Esophagus squamous epithelium (tissue), 5 donors: ENCODE data around the gene HMGCL. TPM values are rescaled to one million over a fixed set of nuclear protein-coding genes. Genes with fewer than 3 reads are reported as not detected.

Experiments
- DNase-seq: peaks from one replicate; lab custom pipeline; 2025; lab: John Stamatoyannopoulos, UW
- H3K27ac ChIP-seq, 4 donors: fragments of 200-600 bp; sonication (generic); one replicate each; pipeline ENCODE4 v1.5.1; 2016 to 2019; ENCODE audit warnings: mild to moderate bottlenecking in 1 of 4
- H3K27me3 ChIP-seq, 4 donors: fragments of 200-600 bp; sonication (generic); 1 replicate in 3 of 4; 2 replicates in 1 of 4; pipeline versions ENCODE4 v1.5.1 to v1.6.0; 2017 to 2021; ENCODE audit warnings: antibody characterized with exemption in 1 of 4
- H3K36me3 ChIP-seq, 3 donors: fragments of 200-600 bp; sonication (generic); one replicate each; pipeline ENCODE4 v1.5.1; 2016 to 2019
- H3K4me1 ChIP-seq, 3 donors: fragments of 200-600 bp; sonication (generic); one replicate each; pipeline ENCODE4 v1.5.1; 2017 to 2019
- H3K4me3 ChIP-seq, 4 donors: fragments of 200-600 bp; sonication (generic); 1 replicate in 3 of 4; 2 replicates in 1 of 4; pipeline ENCODE4 v1.5.1; 2016 to 2019; ENCODE audit warnings: mild to moderate bottlenecking in 2 of 4, moderate library complexity in 1 of 4
- H3K9me3 ChIP-seq, 3 donors: fragments of 200-600 bp; sonication (generic); one replicate each; pipeline ENCODE4 v1.5.1; 2016 to 2019
- POLR2A ChIP-seq, 4 donors: fragments of 450-650 bp; IDR thresholded peaks; one replicate each; pipeline ENCODE4 v1.6.1; 2017; ENCODE audit warnings: antibody characterized with exemption in 4 of 4, mild to moderate bottlenecking in 4 of 4, moderate library complexity in 3 of 4
- WGBS, 2 donors: methylation state at CpG; one replicate each; pipeline ENCODE4 v1.1.5; 2018; 5-methylcytosine and 5-hydroxymethylcytosine counted together
- intact Hi-C: fragments of 100-400 bp; cut with DNase I; formaldehyde crosslinking; loops from one replicate; pipeline ENCODE4 v1.15.0; 2022
- total RNA-seq, 4 donors: library from RNA; depleted of rRNA; stranded (reverse); fragments of >200 nt; gene quantifications; one replicate each; pipeline ENCODE4 v1.1.0, GENCODE V29; 2016
- TF ChIP-seq, protein P1 (sequence below), 6 experiments: fragments of 450-650 bp in 4 of 6; fragments of 200-600 bp in 2 of 6; sonication (generic) in 2 of 6; IDR thresholded peaks; one replicate each; pipeline ENCODE4 v1.5.1; 2016 to 2019; ENCODE audit warnings: antibody characterized with exemption in 6 of 6, mild to moderate bottlenecking in 4 of 6, moderate library complexity in 4 of 6
- donor health status: DM: yes; HTN: yes; CAD: no.

HMGCL gene
- total RNA-seq: 10 to 100 TPM; 14.3 to 38.9 (median 26.6) TPM

GRCh38 chr1:23825076-23825761, at the start of gene HMGCL:
HMGCL (minus strand) TSS chr1:23825429; CDS start chr1:23825415, 14 bp downstream.
- TF ChIP-seq, protein P1, sequence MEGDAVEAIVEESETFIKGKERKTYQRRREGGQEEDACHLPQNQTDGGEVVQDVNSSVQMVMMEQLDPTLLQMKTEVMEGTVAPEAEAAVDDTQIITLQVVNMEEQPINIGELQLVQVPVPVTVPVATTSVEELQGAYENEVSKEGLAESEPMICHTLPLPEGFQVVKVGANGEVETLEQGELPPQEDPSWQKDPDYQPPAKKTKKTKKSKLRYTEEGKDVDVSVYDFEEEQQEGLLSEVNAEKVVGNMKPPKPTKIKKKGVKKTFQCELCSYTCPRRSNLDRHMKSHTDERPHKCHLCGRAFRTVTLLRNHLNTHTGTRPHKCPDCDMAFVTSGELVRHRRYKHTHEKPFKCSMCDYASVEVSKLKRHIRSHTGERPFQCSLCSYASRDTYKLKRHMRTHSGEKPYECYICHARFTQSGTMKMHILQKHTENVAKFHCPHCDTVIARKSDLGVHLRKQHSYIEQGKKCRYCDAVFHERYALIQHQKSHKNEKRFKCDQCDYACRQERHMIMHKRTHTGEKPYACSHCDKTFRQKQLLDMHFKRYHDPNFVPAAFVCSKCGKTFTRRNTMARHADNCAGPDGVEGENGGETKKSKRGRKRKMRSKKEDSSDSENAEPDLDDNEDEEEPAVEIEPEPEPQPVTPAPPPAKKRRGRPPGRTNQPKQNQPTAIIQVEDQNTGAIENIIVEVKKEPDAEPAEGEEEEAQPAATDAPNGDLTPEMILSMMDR (IDR thresholded peaks at IDR 0.05): no peak
- peak in 3 of 4 donors; percentile 43 to 90 (median 83) for TF ChIP-seq POLR2A (IDR thresholded peaks at IDR 0.05)

GRCh38 chr1:23872421-23872820, 47.2 kb upstream of the HMGCL start:
- no peak for DNase-seq
- Histone ChIP-seq H3K4me3 (no peak overlapping the region), H3K9me3 (no peaks in the 10 kb centered on the region), H3K27me3 (no peaks in the 10 kb centered on the region), H3K4me1 (peaks cover 1 to 14% (median 7%) of the 10 kb centered on the region in 3 donors), H3K27ac (no peak overlapping the region), H3K36me3 (no peaks in the 10 kb centered on the region)
- 83 to 93% methylated on average over 3 of the region's 3 CpGs for WGBS, 2 donors
- intact Hi-C loops: no loop called here
- TF ChIP-seq, protein P1 (IDR thresholded peaks at IDR 0.05): no peak
- TF ChIP-seq POLR2A (IDR thresholded peaks at IDR 0.05): no peak

More at GRCh38 chr1:23825076-23825761, at the start of gene HMGCL:
- Histone ChIP-seq H3K4me3 (peak within 1 kb of the TSS; percentile 58 to 98 (median 92)), H3K27ac (peak within 1 kb of the TSS; percentile 84 to 97 (median 94)), H3K4me1 (peaks cover 0 to 23% (median 3%) of the 10 kb centered on the region in 3 donors), H3K27me3 (no peaks in the 10 kb centered on the region), H3K36me3 (peaks cover 0 to 3% (median 0%) of the 10 kb centered on the region in 3 donors), H3K9me3 (no peaks in the 10 kb centered on the region)
- DNase-seq: peak; percentile 46
- intact Hi-C loops: no loop called here
- 0 to 1% methylated on average over 3 to 22 of the region's 42 CpGs for WGBS, 2 donors

DNA sequence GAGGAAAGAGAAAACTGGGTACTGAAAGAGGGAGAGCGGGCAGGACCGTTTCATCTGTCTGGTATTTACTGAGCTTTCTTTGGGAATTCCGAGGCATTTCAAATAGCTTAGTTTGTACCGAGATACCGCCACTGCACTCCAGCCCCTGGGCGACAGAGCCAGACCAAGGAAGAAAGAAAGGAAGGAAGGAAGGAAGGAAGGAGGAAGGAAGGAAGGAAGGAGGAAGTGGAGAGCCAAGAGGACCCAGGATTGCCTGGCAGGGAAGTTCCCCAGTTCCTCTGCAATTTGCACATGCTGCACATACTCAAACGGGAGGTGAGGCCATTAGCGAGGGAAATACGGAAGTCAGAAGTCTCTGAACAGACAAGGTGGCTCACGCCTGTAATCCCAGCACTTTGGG, 43.8 kb upstream of the HMGCL start:
- TF ChIP-seq, protein P1 (IDR thresholded peaks at IDR 0.05): no peak
- no peak for TF ChIP-seq POLR2A (IDR thresholded peaks at IDR 0.05)
- Histone ChIP-seq H3K9me3 (no peaks in the 10 kb centered on the region), H3K4me1 (peaks cover 11 to 35% (median 14%) of the 10 kb centered on the region in 3 donors), H3K4me3 (peak overlapping the region in 3 of 4 donors; percentile 73 to 88 (median 76)), H3K36me3 (peaks cover 0 to 14% (median 3%) of the 10 kb centered on the region in 3 donors), H3K27me3 (no peaks in the 10 kb centered on the region), H3K27ac (peak overlapping the region in 2 of 4 donors; percentile 81 to 83)
- intact Hi-C loops: loop anchor here (10.0 kb wide), 1 partner anchor 64 kb away; the partner anchor contains the start of gene GALE
- 55 to 56% methylated on average over 10 of the region's 10 CpGs for WGBS, 2 donors
- DNase-seq: no peak

- Histone ChIP-seq H3K36me3 (peaks cover 0 to 19% (median 3%) of the 10 kb centered on the region in 3 donors), H3K4me1 (peaks cover 11 to 35% (median 14%) of the 10 kb centered on the region in 3 donors), H3K27ac (peak overlapping the region; percentile 79 to 83 (median 82)), H3K27me3 (no peaks in the 10 kb centered on the region), H3K4me3 (peak overlapping the region; percentile 73 to 89 (median 82)), H3K9me3 (no peaks in the 10 kb centered on the region)
- no peak for DNase-seq
- no peak for TF ChIP-seq POLR2A (IDR thresholded peaks at IDR 0.05)
- TF ChIP-seq, protein P1 (IDR thresholded peaks at IDR 0.05): no peak
- intact Hi-C loops: loop anchor here (10.0 kb wide), 1 partner anchor 64 kb away; the partner anchor contains the start of gene GALE
- 11 to 18% methylated on average over 17 to 19 of the region's 20 CpGs for WGBS, 2 donors
Observed at GRCh38 chr1:23868557-23869016, 43.4 kb upstream of the HMGCL start.
